Hepatocyte (in vitro differentiated cells): Measurements from ENCODE around the gene DRG2. TPM values are rescaled to one million over a fixed set of nuclear protein-coding genes. Genes with fewer than 3 reads are reported as not detected.
A peak's percentile ranks its signal among the peaks of the same experiment; 100 is the strongest.

ENCODE experiments used
- DNase-seq: peaks from one replicate; pipeline ENCODE4 v3.0.0-alpha.2; 2016; ENCODE audit warnings: low spot score
- H2AFZ ChIP-seq: fragments of 200-600 bp; sonication (generic); 2 replicates; pipeline ENCODE4 v1.6.0; 2016; ENCODE audit warnings: antibody characterized with exemption, mild to moderate bottlenecking
- H3K27ac ChIP-seq: fragments of 200-600 bp; sonication (generic); 2 replicates; pipeline ENCODE4 v1.5.1; 2016; ENCODE audit warnings: mild to moderate bottlenecking
- H3K27me3 ChIP-seq: fragments of 200-600 bp; sonication (generic); 2 replicates; pipeline ENCODE4 v1.6.1; 2016
- H3K36me3 ChIP-seq: fragments of 200-600 bp; sonication (generic); replicated peaks from 2 replicates; pipeline ENCODE4 v1.5.1; 2016; ENCODE audit warnings: low read depth; ENCODE audit not compliant: insufficient read depth
- H3K4me1 ChIP-seq: fragments of 200-600 bp; sonication (generic); 2 replicates; pipeline ENCODE4 v1.5.1; 2016; ENCODE audit warnings: mild to moderate bottlenecking, moderate library complexity; ENCODE audit not compliant: insufficient read depth
- H3K4me2 ChIP-seq: fragments of 200-600 bp; sonication (generic); 2 replicates; pipeline ENCODE4 v1.6.0; 2016
- H3K4me3 ChIP-seq: fragments of 200-600 bp; sonication (generic); 2 replicates; pipeline ENCODE4 v1.5.1; 2016; ENCODE audit warnings: mild to moderate bottlenecking
- H3K79me2 ChIP-seq: fragments of 200-600 bp; sonication (generic); 2 replicates; pipeline ENCODE4 v1.6.0; 2017; ENCODE audit warnings: mild to moderate bottlenecking
- H3K9me2 ChIP-seq: fragments of 200-600 bp; sonication (generic); replicated peaks from 2 replicates; pipeline ENCODE4 v1.6.0; 2017; ENCODE audit warnings: mild to moderate bottlenecking; ENCODE audit not compliant: insufficient read depth
- H3K9me3 ChIP-seq: fragments of 200-600 bp; sonication (generic); 2 replicates; pipeline ENCODE4 v1.5.1; 2016; ENCODE audit warnings: low read depth, mild to moderate bottlenecking
- H4K20me1 ChIP-seq: fragments of 200-600 bp; sonication (generic); 2 replicates; pipeline ENCODE4 v1.6.0; 2016; ENCODE audit warnings: mild to moderate bottlenecking; ENCODE audit not compliant: insufficient read depth, poor library complexity, severe bottlenecking
- CTCF ChIP-seq: fragments of 200-600 bp; sonication (generic); IDR thresholded peaks from 2 replicates; pipeline ENCODE4 v1.5.1; 2016; ENCODE audit warnings: antibody characterized with exemption, mild to moderate bottlenecking; ENCODE audit not compliant: poor library complexity
- EZH2 ChIP-seq: fragments of 200-600 bp; sonication (generic); IDR thresholded peaks from 2 replicates; pipeline ENCODE4 v1.6.1; 2016; ENCODE audit warnings: antibody characterized with exemption, mild to moderate bottlenecking, borderline replicate concordance
- EZH2phosphoT487 ChIP-seq: fragments of 200-600 bp; sonication (generic); IDR thresholded peaks from one replicate; pipeline ENCODE4 v1.6.1; 2018; ENCODE audit warnings: antibody characterized with exemption, mild to moderate bottlenecking, low read depth, moderate library complexity; ENCODE audit not compliant: unreplicated experiment, severe bottlenecking
- WGBS: methylation state at CpG from one replicate; pipeline ENCODE4 v1.1.6; 2016; ENCODE audit warnings: low lambda C conversion rate; ENCODE audit errors: missing lambda C conversion rate; 5-methylcytosine and 5-hydroxymethylcytosine counted together
- polyA plus RNA-seq: library from polyadenylated mRNA; unstranded; fragments of >200 nt; fragmentation: Nextera tagmentation; extraction: Ambion mirVana; gene quantifications from 2 replicates; pipeline ENCODE4 v1.2.1, GENCODE V29; 2016
- total RNA-seq: library from RNA; depleted of rRNA; stranded (reverse); fragments of >200 nt; gene quantifications from 2 replicates; pipeline ENCODE4 v1.2.3, GENCODE V29; 2014

Gene DRG2
- total RNA-seq (31.4 and 35.9 TPM in 2 replicates), polyA plus RNA-seq (36.6 and 38.4 TPM in 2 replicates)

GRCh38 chr17:18087610-18088491 lies at the start of gene DRG2:
Gene DRG2 (plus strand): TSS chr17:18087948. CDS start chr17:18088024, 76 bp downstream.
- H2AFZ ChIP-seq = peak within 1 kb of the TSS; percentile 88
- H3K36me3 ChIP-seq = no peaks in the 10 kb centered on the region
- no peaks in the 10 kb centered on the region for H4K20me1 ChIP-seq
- peak within 1 kb of the TSS; percentile 77 for H3K27ac ChIP-seq
- no peaks in the 10 kb centered on the region for H3K27me3 ChIP-seq
- peak within 1 kb of the TSS; percentile 81 for H3K4me2 ChIP-seq
- no peak for TF ChIP-seq CTCF
- no peak for TF ChIP-seq EZH2
- TF ChIP-seq EZH2phosphoT487 = no peak
- peak; percentile 95 for DNase-seq
- 4% methylated on average over 52 of the region's 52 CpGs for WGBS
- no peaks in the 10 kb centered on the region for H3K9me2 ChIP-seq
- H3K4me3 ChIP-seq = peak within 1 kb of the TSS; percentile 63
- no peaks in the 10 kb centered on the region for H3K9me3 ChIP-seq
- no peaks in the 10 kb centered on the region for H3K4me1 ChIP-seq
- H3K79me2 ChIP-seq = peaks cover 11% of the 10 kb centered on the region

- peaks cover 72% of the 10 kb centered on the region for H3K79me2 ChIP-seq
Observed at GRCh38 chr17:18038149-18038850, 49.4 kb upstream of the DRG2 start.

GRCh38 chr17:18038861-18039534 lies 48.8 kb upstream of the DRG2 start, which contains the start of the genes ATPAF2 and GID4:
Gene ATPAF2 (minus strand): TSS chr17:18039168. CDS start chr17:18039013, 155 bp downstream.
Gene GID4 (plus strand): TSS chr17:18039408. CDS start chr17:18039465, 57 bp downstream.
- no peaks in the 10 kb centered on the region for H4K20me1 ChIP-seq
- H3K4me2 ChIP-seq = peak within 1 kb of the TSS; percentile 98
- H2AFZ ChIP-seq = peak within 1 kb of the TSS; percentile 88
- no peaks in the 10 kb centered on the region for H3K27me3 ChIP-seq
- peak within 1 kb of the TSS; percentile 84 for H3K27ac ChIP-seq
- TF ChIP-seq CTCF (peak; percentile 18), EZH2phosphoT487 (no peak)
- WGBS = under 1% methylated on average over 66 of the region's 67 CpGs
- H3K9me2 ChIP-seq = no peaks in the 10 kb centered on the region
- H3K9me3 ChIP-seq = no peaks in the 10 kb centered on the region
- peak; percentile 100 for DNase-seq
- peaks cover 9% of the 10 kb centered on the region for H3K4me1 ChIP-seq
- H3K36me3 ChIP-seq = no peaks in the 10 kb centered on the region
- peak within 1 kb of the TSS; percentile 94 for H3K4me3 ChIP-seq
- peaks cover 70% of the 10 kb centered on the region for H3K79me2 ChIP-seq

More at GRCh38 chr17:18038149-18038850, 49.4 kb upstream of the DRG2 start:
- DNase-seq = no peak
- peak overlapping the region; percentile 88 for H2AFZ ChIP-seq
- TF ChIP-seq CTCF (no peak), EZH2phosphoT487 (no peak), EZH2 (no peak)
- H3K27ac ChIP-seq = peak overlapping the region; percentile 75
- no peaks in the 10 kb centered on the region for H4K20me1 ChIP-seq
- H3K27me3 ChIP-seq = no peaks in the 10 kb centered on the region
- WGBS = 7% methylated on average over 13 of the region's 13 CpGs
- peaks cover 9% of the 10 kb centered on the region for H3K4me1 ChIP-seq
- H3K9me3 ChIP-seq = no peaks in the 10 kb centered on the region
- H3K36me3 ChIP-seq = no peaks in the 10 kb centered on the region
- H3K4me2 ChIP-seq = peak overlapping the region; percentile 87
- no peaks in the 10 kb centered on the region for H3K9me2 ChIP-seq
- peak overlapping the region; percentile 67 for H3K4me3 ChIP-seq
